Left cardiac atrium (tissue), 2 donors: ENCODE data around the gene OBP2B. TPM values are rescaled to one million over a fixed set of nuclear protein-coding genes. Genes with fewer than 3 reads are reported as not detected.

Source experiments
- total RNA-seq, 2 donors: library from RNA; stranded (reverse); fragmentation: NEBNext Ultra II Directional; extraction: Animal tissue kit (Norgen Biotek cat#: 25700); gene quantifications; one replicate each; pipeline ENCODE4 v1.2.1, GENCODE V29; 2021
- donor health status: DM: no; HTN: yes; CAD: no; lungs with severe emphysema.
- donor health status: DM: yes; HTN: yes; CAD: no.

Gene OBP2B
- total RNA-seq, 2 donors from 2014 or later: not detected

Other genes with a start within 250 kb of the OBP2B start
- under 1 TPM in 1 of 2 donors, not detected in 1; 0.12 TPM for gene GFI1B, start 230.6 kb downstream of the OBP2B start, total RNA-seq
- gene GTF3C5, start 178.3 kb downstream of the OBP2B start, total RNA-seq: 10 to 100 TPM; 30.9 to 35.2 TPM
- 1 to 10 TPM; 2.5 to 8.8 TPM for gene CEL, start 147.3 kb downstream of the OBP2B start, total RNA-seq
- gene RALGDS, start 88.0 kb downstream of the OBP2B start, total RNA-seq: 10 to 100 TPM; 27.0 to 29.3 TPM
- 10 to 100 TPM; 10.8 to 12.8 TPM for gene GBGT1, start 45.3 kb downstream of the OBP2B start, total RNA-seq
- gene ABO, start 66.0 kb upstream of the OBP2B start, total RNA-seq: 1 to 10 TPM; 1.7 to 2.1 TPM
- 10 to 100 TPM; 11.1 to 12.2 TPM for gene SURF6, start 126.9 kb upstream of the OBP2B start, total RNA-seq
- gene MED22, start 138.9 kb upstream of the OBP2B start, total RNA-seq: 10 to 100 TPM; 18.2 to 22.7 TPM
- gene RPL7A, start 139.0 kb upstream of the OBP2B start, total RNA-seq: 1,000 to 10,000 TPM; 1,074 to 1,076 TPM
- gene SURF1, start 147.2 kb upstream of the OBP2B start, total RNA-seq: 10 to 100 TPM; 34.1 to 42.5 TPM
- 10 to 100 TPM; 10.6 to 15.5 TPM for gene SURF2, start 147.3 kb upstream of the OBP2B start, total RNA-seq
- gene SURF4, start 166.8 kb upstream of the OBP2B start, total RNA-seq: 100 to 1,000 TPM in 1 of 2 donors, 10 to 100 TPM in 1; 95.4 to 127 TPM
- gene STKLD1, start 167.1 kb upstream of the OBP2B start, total RNA-seq: 1 to 10 TPM in 1 of 2 donors, under 1 TPM in 1; 0.77 to 1.1 TPM
- gene REXO4, start 208.8 kb upstream of the OBP2B start, total RNA-seq: 10 to 100 TPM; 12.2 to 12.6 TPM
- 1 to 10 TPM; 2.0 to 2.3 TPM for gene ADAMTS13, start 213.1 kb upstream of the OBP2B start, total RNA-seq